GM21515 (cell line): ENCODE data around the gene DAB2.

Experiments used
- ATAC-seq: cut with Tn5 transposase; IDR thresholded peaks from one replicate; pipeline ENCODE4 v1.9.1; 2021; ENCODE audit not compliant: unreplicated experiment

The DAB2 gene

DNA sequence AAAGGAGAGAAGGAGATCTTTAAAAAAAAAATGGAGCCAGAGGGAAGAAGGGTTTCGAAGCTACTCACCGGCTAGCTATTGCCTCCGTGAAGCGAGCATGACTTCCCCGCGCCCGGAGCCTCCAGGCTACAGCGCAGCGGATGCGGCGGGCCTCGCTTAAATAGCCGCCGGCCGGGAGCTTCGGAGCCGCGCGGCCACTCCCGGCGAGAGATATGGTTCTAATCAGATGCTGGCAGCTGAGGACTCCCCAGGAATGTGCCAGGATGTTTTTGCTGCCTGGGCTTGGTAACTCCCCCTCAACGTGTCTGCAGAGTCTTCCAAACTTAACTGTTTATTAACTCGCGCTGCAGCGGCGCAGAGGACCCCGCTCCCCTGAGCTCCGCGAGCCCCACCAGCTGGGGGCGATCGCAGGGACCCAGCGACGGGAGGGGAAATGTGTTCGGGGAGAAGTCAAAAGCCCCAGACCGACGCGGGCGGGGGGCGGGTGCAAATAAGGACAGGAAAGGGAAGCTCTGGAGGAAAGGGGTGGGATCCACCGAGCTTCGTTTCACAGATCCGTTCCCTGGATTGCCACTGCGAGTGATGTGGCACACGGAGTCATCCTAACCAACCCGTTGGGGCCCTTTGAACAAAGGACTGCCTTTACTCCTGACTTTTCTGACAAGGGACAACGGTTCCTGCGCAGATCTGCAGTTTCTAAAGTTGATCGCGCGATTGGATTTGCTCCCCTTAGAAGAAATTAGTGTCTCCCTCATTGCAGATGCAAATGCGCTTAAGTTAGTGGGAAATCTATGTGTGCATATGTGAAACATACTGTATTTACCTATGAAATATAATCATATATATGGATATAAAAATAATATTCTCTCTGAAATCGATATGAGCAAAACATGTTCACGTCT, at the start of gene DAB2:
Gene DAB2 (minus strand): TSS at position 245 of the 902 bp plus-strand sequence. CDS start 30,660 bp downstream, outside the sequence.
- no peak for ATAC-seq

DNA sequence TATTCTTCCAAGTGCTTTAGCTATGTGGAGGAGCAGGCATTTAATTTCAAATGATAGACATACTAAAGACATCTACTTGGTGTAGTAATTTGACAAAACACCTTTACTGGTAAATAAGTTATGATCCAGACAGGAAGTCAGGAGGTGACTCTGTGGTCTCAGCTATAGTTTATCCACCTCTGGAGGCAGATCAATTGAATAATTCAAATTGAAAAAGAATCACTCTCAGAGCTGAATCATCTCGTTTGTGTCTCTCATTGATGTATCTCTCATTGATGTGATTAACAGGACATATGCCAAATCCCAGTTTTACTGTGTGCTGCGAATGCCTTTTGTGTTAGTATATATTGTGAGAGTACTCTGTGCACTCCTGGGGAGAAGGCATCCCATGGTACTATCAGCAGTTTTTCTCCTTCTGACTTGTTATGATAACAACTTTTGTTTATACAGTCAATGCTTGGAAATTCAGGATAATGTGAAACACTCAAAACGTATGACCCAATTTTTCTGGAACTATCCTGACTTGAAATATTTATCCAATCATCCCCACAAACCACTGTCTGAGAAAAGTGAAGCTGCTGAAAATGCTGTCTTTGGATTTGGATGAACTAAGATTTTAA, 48.5 kb upstream of the DAB2 start:
- ATAC-seq = no peak

DNA sequence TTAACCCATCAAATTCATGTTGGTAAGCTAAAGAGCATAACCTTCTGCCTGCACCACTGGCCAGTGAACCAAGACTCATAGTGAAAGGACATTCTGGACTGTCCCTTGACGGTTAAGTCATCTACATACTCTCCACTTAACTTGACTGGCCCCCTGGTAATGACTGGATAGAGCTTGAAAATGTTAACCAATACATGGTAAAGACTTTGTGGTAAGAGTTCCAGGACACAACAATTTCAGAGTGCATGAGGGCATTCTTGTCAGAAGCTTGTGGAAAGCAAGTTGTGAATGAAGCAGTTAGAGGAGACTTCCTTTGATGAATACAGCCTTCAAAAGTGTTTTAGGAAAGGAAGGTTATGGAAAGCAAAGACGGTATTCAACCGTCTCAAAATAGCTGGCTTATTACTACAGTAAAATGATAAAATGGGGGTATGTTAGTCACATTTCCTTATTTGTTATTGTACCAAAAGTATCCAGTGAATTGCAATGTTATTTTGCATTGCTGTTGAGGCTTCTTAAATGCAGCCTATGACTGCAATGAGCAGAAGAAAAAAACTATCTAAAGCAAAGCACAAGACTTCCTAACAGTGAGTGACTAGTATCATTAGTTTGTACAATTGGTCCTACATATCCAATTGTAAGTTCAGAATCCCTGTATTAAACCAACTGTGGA, 47.2 kb upstream of the DAB2 start:
- ATAC-seq = no peak

DNA sequence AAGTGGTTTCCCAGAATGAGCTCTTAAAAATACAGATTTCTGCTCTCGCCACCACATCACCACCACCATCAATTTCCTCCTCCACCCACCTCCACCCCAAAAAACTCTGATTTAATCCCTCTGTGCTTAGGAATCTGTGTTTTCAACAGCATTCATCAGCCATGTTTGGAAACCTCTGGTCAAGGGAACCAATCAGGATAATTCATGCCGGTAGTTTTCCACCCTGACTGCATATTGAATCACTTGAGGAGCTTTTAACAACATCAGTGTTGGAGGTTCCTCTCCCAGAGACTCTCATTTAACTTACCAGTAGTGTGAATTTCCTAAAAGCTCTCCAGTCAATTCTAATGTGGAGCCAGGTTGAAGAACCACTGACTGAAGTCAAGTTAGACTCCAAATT, 46.0 kb upstream of the DAB2 start:
- no peak for ATAC-seq

DNA sequence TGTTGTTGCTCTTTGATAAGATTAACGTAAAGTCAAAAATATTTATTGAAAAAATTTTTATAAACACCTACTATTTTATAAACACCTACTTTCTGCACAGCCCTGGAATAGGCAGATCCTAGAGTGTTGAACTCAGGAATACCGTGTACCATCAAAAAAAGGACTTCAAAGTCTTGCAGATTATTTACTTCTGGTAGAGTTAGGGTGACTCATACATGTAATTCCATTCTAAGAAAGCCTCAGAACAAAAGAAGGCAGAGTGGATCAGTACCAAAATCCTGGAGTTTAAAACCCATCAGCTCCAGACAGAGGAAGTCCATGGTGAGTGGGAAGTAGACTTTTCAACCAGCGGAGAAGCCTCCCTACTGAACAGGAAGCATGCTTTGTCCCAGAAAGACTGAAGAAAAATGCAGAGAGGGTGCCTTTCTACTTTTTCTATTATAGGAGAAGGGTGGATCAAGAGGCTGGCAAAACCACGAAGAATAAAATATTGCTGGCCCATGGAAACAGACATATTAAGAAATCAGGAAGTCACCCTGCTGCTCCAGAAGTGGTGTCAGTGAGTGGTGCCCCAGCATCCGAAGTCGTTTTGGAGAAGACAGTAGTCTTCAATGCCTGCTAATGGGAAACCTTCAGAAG, 45.1 kb upstream of the DAB2 start:
- no peak for ATAC-seq

DNA sequence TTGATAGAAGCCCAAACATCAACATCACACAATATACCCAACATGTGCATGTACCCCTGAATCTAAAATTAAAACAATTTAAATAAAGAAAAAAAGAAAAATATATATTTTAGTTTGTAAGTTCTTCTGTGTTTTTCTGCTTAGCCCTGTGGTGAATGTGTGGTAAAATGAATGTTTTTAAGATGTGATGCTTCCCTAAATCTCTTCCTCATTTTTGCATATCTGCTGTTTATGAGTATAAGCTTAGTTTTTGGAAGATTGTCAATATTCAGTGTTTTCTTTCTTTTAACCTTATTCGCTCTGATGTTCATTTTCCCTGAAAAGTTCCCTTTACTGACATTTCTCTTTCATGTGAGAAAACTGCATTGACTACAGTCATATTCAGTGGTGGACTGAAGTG, 44.4 kb upstream of the DAB2 start:
- no peak for ATAC-seq

DNA sequence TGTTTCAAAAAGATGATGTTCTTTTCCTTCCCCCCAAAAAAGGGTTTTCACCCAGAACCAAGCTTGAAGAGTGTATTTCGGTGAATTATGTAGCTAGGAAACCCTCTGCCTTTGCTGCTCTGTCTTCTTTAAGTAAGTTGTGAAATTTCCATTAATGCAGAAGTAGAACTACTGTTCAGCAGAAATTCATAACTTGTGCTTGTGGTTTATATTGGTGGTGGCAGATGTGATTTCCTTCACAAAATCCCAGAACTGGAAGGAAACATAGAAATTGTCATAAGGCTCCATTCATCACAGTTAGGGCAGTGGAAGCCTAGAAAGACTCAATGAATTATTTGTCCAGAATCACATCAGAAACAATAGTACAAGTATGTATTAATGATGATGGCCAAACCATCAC, 42.1 kb upstream of the DAB2 start:
- no peak for ATAC-seq

DNA sequence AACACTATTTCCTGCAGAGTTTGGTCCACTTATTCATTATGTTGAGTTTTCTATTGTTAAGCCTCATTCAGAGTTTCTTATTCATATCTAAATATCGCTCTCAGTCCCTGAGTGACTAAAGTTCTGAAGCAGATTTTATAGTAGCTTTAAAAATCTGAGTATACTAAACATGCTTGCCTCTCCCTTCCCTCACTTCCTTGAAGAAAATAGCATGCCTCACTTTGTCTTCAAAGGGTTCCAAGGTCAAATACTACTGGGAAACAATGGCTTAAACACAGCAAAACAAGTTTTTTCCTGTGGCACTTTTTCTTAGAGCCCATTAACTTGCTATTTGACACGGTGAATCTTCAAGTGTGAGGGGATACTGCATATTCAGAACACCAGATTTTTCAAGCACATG, 41.1 kb upstream of the DAB2 start:
- no peak for ATAC-seq

DNA sequence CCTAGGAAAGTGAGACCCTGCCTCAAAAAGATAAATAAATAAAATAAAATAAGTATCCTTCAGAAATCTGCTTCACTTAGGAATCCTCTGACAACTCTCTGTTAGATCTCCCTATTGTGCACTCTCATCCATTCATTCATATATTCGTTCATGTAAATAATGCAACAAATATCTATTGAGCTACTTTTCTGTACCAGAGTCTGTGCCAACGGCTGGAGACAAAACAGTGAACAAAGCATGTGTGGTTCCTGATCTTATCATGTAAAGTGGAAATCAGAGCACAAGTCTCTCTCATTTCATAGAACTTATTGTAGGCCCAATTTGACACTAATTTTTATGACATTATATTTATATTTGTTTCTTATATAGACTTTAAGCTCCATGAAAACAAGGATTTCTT, 40.3 kb upstream of the DAB2 start:
- ATAC-seq = no peak

DNA sequence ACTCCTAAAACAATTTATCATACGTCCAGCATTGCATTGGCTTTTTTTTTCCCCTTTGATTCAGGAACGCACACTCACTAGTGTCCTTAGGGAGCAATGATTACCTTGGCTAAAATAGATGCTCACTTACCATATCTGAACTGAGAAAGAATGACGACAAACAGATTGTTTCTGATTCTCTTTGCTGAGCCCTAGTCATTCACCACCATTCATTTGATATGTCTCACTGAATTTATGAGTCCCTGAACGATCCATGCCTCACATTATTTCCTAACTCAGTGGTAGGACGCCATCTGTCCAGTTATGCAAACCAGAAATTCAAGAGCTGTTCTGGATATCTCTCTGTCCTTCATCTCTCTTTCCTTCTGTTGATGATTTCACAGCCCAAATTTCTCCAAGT, 39.3 kb upstream of the DAB2 start:
- no peak for ATAC-seq

DNA sequence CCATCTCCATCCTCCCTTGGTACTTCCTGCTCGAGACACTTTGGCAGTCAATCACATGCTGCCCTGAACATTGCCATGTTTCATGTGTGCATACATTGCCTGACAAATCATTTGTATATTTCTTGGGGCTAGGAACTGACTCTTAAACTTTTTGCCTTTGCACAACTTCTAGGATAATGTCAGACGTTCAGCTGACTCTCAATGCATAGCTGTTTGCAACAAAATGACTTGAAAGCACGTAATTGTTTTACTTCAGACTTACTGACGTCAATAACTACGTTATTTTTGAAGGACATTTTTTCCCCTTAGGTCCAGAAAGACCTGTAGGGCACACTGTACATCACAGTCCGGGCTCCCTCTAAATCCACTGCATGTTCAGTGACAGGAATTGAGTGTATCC, 37.4 kb upstream of the DAB2 start:
- ATAC-seq = no peak

DNA sequence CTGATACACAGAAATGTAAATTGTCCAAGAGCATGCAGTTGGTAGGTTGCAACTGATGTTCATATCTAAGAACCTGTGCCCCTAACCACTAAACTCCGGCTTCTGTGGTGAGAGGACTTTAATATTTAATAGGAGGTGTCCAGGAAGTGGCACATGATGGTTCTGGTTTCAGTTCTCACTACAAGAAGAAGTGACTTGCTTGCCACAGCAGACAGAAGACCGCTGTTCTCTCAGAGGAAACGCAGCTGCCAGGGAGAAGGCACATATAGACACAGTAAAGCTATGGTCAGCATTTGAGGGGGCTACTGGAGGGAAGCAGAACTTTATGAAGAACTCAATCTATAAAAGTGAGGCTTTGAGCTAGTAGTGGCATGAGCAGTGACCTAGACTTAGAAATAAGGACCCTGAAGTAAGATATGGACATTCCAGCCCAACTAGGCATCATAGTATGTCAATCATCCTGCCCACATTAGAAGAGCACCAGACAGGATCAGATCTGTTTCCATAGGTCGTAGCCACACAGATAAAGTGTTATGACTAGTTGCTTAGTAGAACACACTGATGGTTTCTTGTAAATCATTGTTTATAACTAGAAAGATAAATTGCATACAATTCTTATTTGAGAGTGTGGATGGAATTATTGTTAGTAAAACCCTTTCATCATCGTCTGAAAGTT, 36.4 kb upstream of the DAB2 start:
- ATAC-seq = peak; percentile 68

DNA sequence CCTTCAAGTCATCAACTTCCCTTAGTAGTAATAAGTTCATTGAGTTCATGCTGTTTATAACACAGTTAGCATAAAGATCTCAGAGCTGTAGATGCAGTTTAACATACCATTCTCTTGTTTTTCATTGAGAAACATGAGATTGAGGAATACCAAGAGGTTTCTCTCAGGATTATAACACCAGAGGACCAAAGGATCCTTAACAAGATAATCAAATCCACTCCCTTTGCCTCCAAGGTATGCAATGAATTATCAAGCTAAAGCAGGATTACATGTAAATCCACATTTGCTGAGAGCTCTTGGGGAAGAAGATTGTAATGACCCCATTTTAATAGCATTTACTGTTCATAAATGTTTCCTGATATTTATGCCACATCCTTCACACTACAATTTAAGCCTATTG, 35.1 kb upstream of the DAB2 start:
- no peak for ATAC-seq

DNA sequence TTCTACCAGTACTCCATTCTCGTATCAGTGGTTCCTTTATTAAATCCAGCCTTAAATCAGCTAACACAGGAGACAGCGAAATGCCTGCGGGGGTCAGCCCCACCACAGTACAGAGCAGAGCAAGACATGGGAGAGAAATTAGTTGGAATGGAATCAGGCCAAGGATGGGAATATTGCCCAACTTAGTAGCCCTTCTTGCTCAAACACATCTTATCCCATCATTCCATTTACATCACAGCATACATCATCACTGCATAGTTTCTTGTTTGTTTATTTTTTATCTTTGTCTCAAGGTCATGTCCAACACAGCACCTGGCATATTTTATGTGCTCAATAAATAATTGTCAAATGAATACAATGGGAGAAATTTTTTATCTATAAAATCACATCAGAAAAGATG, 34.3 kb upstream of the DAB2 start:
- ATAC-seq = no peak

DNA sequence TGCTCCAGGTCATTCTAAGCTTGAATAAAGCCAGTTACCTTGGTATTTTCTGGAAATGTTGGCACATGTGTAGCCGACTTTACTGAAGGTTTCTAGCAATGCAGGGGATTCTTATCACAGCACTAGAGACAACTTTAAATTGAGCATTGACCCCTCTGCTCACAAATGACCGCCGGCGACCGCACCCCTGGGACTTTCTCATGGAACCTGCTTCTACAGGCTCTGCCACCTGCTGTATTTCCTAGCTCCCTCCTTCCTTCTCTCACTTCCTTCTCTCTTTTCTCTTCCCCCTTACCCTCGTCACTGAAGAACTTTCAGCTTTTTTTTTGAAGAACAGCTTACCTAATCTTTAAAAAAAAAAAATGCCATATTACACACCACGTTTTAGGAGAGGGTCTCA, 30.9 kb upstream of the DAB2 start:
- ATAC-seq = no peak

DNA sequence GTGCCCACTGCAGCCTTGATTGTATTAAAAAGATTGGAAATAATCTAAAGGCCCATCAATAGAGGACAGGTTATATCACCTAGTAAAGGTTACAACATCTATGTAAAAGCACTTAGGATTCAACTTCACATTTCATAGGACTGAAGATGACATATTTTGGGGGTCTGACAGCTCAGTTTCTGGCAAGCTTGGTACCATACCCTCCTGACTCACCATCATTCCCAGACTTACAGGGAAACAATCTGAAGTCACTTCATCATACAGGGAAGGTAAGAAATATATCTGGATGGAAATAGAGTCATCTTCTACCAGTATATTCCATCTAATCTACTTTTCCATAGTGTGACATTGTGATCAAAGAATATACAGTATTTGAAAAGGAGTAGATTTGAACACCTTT, 28.8 kb upstream of the DAB2 start:
- no peak for ATAC-seq

DNA sequence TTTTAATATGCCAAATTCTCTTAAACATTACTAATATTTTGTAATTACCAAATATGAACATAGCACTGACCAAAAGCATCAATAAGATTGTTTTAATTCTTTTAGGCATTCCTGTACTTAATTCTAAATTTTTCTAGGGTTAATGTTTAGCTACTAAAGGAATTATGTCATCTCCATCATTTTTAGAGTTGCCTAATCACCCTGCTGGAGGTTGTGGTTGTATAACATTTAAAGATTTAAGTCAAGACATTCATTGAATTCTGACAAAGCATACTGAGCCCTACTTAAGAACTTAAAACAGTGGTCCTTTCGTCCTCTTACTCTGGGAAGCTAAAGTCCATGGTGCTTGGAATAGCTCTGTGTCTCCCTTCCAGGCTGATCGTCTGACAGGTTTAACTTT, 28.1 kb upstream of the DAB2 start:
- ATAC-seq = no peak

DNA sequence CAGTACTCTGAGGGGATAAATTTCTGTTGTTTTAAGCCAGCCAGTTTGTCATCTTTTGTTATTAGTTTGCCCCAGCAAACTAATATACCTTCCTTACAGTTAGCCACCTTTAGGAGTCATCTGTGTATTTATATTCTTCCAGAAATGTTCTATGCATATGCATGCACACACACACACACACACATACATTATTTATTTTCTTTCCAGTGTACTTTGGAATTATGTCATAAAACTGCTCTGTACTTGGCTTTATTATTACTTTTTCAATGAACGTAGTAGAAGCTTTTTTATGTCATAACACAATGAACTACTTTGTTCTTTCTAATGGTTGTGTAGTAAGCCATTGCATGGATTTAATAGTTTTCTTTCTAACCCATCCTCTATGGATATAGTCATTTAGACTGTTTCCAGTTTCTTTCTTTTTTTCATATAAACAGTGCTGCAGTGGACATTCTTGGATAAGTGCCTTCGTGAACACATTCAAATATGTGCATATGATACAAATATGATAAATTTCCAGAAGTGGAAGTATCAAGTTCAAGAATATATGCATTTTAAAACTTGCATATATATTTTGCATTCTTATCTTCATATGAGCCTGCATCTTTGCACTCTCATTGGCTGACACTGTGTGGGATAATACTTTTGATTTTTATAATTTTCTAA, 26.6 kb upstream of the DAB2 start:
- ATAC-seq = no peak

DNA sequence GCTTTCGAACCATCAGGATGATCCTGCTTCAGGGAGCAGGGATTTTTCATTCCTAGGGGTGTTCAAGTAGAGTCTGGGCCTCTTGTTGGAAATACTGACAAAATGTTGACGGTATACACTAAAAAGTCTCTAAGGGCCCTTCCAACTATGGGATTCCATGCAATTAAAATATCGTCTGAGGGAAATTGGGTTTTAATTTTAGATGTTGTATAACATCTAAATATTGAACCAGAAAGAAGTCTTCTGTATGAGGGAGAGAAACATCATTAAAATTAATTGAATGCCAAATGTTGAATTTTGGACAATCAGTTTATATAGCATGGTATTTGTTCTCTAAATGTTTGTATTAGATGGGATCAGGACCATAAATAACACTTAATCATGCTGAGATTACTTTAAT, 25.7 kb upstream of the DAB2 start:
- ATAC-seq = no peak

DNA sequence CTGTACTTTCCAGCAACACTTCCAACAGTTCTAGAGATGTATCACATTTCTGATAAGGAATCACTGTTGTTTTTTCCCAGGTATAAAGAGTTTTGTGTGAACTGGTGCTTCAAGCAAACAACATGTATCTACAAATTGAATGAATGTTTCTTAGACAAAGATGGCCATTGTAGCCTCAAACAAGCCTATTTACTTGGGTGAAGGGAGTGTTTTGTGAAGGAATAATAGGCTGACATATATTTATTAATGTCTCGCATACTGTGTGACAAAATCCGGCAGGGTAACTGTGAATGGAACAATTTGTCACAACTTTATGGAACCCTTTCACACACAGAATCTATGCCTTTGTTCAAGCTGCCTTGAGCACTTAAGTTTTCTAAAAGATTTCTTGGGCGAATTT, 24.8 kb upstream of the DAB2 start:
- ATAC-seq = no peak
